CD4-positive, CD25-positive, alpha-beta regulatory T cell (primary cell): ENCODE data around the gene CIT. TPM values are rescaled to one million over a fixed set of nuclear protein-coding genes. Genes with fewer than 3 reads are reported as not detected.

Experiments
- ATAC-seq, 2 donors: fragments of 150-1000 bp; cut with Tn5 transposase; one replicate each; pipeline ENCODE4 v1.10.0; 2021; ENCODE audit warnings: low read depth in 2 of 2, moderate number of reproducible peaks in 2 of 2, moderate library complexity in 1 of 2
- DNase-seq, 3 donors: peaks; one replicate each; pipeline versions ENCODE4 v3.0.0 to v3.0.0-alpha.2; 2012 to 2022; ENCODE audit warnings: mixed read lengths in 1 of 3
- H3K27ac ChIP-seq: one replicate; pipeline ENCODE4 v1.7.0; 2013; ENCODE audit warnings: mild to moderate bottlenecking, low read length; ENCODE audit not compliant: insufficient read depth, poor library complexity, severe bottlenecking
- H3K27me3 ChIP-seq: one replicate; pipeline ENCODE4 v1.7.0; 2013; ENCODE audit warnings: low read length; ENCODE audit not compliant: control insufficient read depth, insufficient read depth
- H3K36me3 ChIP-seq: one replicate; pipeline ENCODE4 v1.7.0; 2013; ENCODE audit warnings: mild to moderate bottlenecking, low read length, moderate library complexity; ENCODE audit not compliant: control insufficient read depth, insufficient read depth
- H3K4me1 ChIP-seq: 2 replicates; pipeline ENCODE4 v1.7.0; 2013; ENCODE audit warnings: mild to moderate bottlenecking, low read length; ENCODE audit not compliant: insufficient read depth, control insufficient read depth, poor library complexity, severe bottlenecking
- H3K4me3 ChIP-seq: one replicate; pipeline ENCODE4 v1.7.0; 2013; ENCODE audit warnings: low read depth, mild to moderate bottlenecking, low read length, moderate library complexity
- H3K9me3 ChIP-seq, 2 experiments: 1 replicate in 1 of 2; 2 replicates in 1 of 2; pipeline ENCODE4 v1.7.0; 2013; ENCODE audit warnings: low read length in 2 of 2, mild to moderate bottlenecking in 1 of 2, moderate library complexity in 1 of 2; ENCODE audit not compliant: control insufficient read depth in 2 of 2
- H3K27ac Mint-ChIP-seq, 3 donors: one replicate each; pipeline ENCODE4 v1.8.0; 2020 to 2022; ENCODE audit warnings: mild to moderate bottlenecking in 3 of 3, mixed read lengths in 3 of 3, moderate library complexity in 2 of 3
- H3K27me3 Mint-ChIP-seq: one replicate; pipeline ENCODE4 v1.8.0; 2022; ENCODE audit warnings: mild to moderate bottlenecking, mixed read lengths
- H3K36me3 Mint-ChIP-seq: one replicate; pipeline ENCODE4 v1.8.0; 2020; ENCODE audit warnings: mixed read lengths
- H3K4me1 Mint-ChIP-seq, 4 donors: one replicate each; pipeline ENCODE4 v1.8.0; 2020 to 2022; ENCODE audit warnings: mixed read lengths in 4 of 4, mild to moderate bottlenecking in 1 of 4
- H3K4me3 Mint-ChIP-seq, 4 donors: one replicate each; pipeline ENCODE4 v1.8.0; 2020 to 2022; ENCODE audit warnings: mild to moderate bottlenecking in 4 of 4, mixed read lengths in 4 of 4, moderate library complexity in 3 of 4
- H3K9me3 Mint-ChIP-seq, 7 donors: one replicate each; pipeline ENCODE4 v1.8.0; 2020 to 2022; ENCODE audit warnings: mixed read lengths in 7 of 7, mild to moderate bottlenecking in 3 of 7, moderate library complexity in 2 of 7
- polyA plus RNA-seq, 4 donors: library from polyadenylated mRNA; unstranded; fragments of 300-500 nt; fragmentation: Illumina TruSeq; gene quantifications; one replicate each; pipeline ENCODE4 v1.2.3, GENCODE V29; 2021
- total RNA-seq: library from RNA; stranded (reverse); gene quantifications from one replicate; pipeline ENCODE4 v1.2.3, GENCODE V29; 2022

Gene CIT
- total and polyA plus RNA-seq, 5 donors from 2014 or later: 0.32 to 6.3 (median 1.0) TPM

GRCh38 chr12:119843100-119843499 is 34.0 kb downstream of the CIT start:
- H3K36me3 ChIP-seq: no peaks in the 10 kb centered on the region

GRCh38 chr12:119842380-119842779 is 34.7 kb downstream of the CIT start:
- H3K4me3 Mint-ChIP-seq: no peak overlapping the region
- H3K4me3 ChIP-seq: no peak overlapping the region
- H3K27me3 ChIP-seq: no peaks in the 10 kb centered on the region
- H3K27me3 Mint-ChIP-seq: no peaks in the 10 kb centered on the region
- H3K27ac ChIP-seq: no peak overlapping the region
- H3K4me1 Mint-ChIP-seq: peaks cover 0 to 3% (median 0%) of the 10 kb centered on the region in 4 donors
- H3K9me3 Mint-ChIP-seq: peaks cover 0 to 8% (median 4%) of the 10 kb centered on the region in 7 donors
- H3K9me3 ChIP-seq: no peaks in the 10 kb centered on the region
- ATAC-seq (no peak), DNase-seq (no peak)
- peaks cover 29% of the 10 kb centered on the region for H3K36me3 Mint-ChIP-seq
- H3K36me3 ChIP-seq: no peaks in the 10 kb centered on the region
- H3K27ac Mint-ChIP-seq: no peak overlapping the region
- no peaks in the 10 kb centered on the region for H3K4me1 ChIP-seq

More at GRCh38 chr12:119843100-119843499, 34.0 kb downstream of the CIT start:
- Mint-ChIP-seq H3K9me3 (peaks cover 0 to 8% (median 4%) of the 10 kb centered on the region in 7 donors), H3K4me3 (no peak overlapping the region), H3K27ac (peak overlapping the region in 1 of 3 donors; percentile 78), H3K27me3 (no peaks in the 10 kb centered on the region), H3K4me1 (peaks cover 0 to 3% (median under 1%) of the 10 kb centered on the region in 4 donors), H3K36me3 (peaks cover 29% of the 10 kb centered on the region)
- ATAC-seq: no peak
- Histone ChIP-seq H3K27me3 (no peaks in the 10 kb centered on the region), H3K4me3 (no peak overlapping the region), H3K9me3 (no peaks in the 10 kb centered on the region), H3K27ac (no peak overlapping the region), H3K4me1 (no peaks in the 10 kb centered on the region)
- no peak for DNase-seq

GRCh38 chr12:119841433-119842210 is 35.5 kb downstream of the CIT start:
- no peaks in the 10 kb centered on the region for H3K4me1 ChIP-seq
- no peaks in the 10 kb centered on the region for H3K36me3 ChIP-seq
- no peak for DNase-seq
- no peak overlapping the region for H3K4me3 ChIP-seq
- peaks cover 0 to 8% (median 4%) of the 10 kb centered on the region in 7 donors for H3K9me3 Mint-ChIP-seq
- ATAC-seq: no peak
- no peak overlapping the region for H3K27ac ChIP-seq
- no peak overlapping the region for H3K4me3 Mint-ChIP-seq
- H3K9me3 ChIP-seq: no peaks in the 10 kb centered on the region
- H3K4me1 Mint-ChIP-seq: peaks cover 0 to 3% (median 1%) of the 10 kb centered on the region in 4 donors
- H3K36me3 Mint-ChIP-seq: peaks cover 29% of the 10 kb centered on the region
- H3K27me3 ChIP-seq: no peaks in the 10 kb centered on the region
- no peak overlapping the region for H3K27ac Mint-ChIP-seq
- no peaks in the 10 kb centered on the region for H3K27me3 Mint-ChIP-seq

GRCh38 chr12:119840582-119840981 is 36.5 kb downstream of the CIT start:
- no peaks in the 10 kb centered on the region for H3K27me3 ChIP-seq
- peaks cover 0 to 3% (median 1%) of the 10 kb centered on the region in 4 donors for H3K4me1 Mint-ChIP-seq
- H3K27ac ChIP-seq: no peak overlapping the region
- H3K27ac Mint-ChIP-seq: no peak overlapping the region
- no peak overlapping the region for H3K4me3 ChIP-seq
- DNase-seq (no peak), ATAC-seq (no peak)
- peaks cover 0 to 8% (median 4%) of the 10 kb centered on the region in 7 donors for H3K9me3 Mint-ChIP-seq
- H3K27me3 Mint-ChIP-seq: no peaks in the 10 kb centered on the region
- no peaks in the 10 kb centered on the region for H3K36me3 ChIP-seq
- no peaks in the 10 kb centered on the region for H3K4me1 ChIP-seq
- H3K9me3 ChIP-seq: no peaks in the 10 kb centered on the region
- H3K36me3 Mint-ChIP-seq: peaks cover 26% of the 10 kb centered on the region
- no peak overlapping the region for H3K4me3 Mint-ChIP-seq

- no peaks in the 10 kb centered on the region for H3K9me3 ChIP-seq
- peaks cover 0 to 8% (median 4%) of the 10 kb centered on the region in 7 donors for H3K9me3 Mint-ChIP-seq
- no peak for DNase-seq
- H3K4me3 Mint-ChIP-seq: no peak overlapping the region
- no peak for ATAC-seq
- H3K4me1 ChIP-seq: no peaks in the 10 kb centered on the region
- H3K36me3 Mint-ChIP-seq: peaks cover 29% of the 10 kb centered on the region
- H3K36me3 ChIP-seq: no peaks in the 10 kb centered on the region
- H3K27ac ChIP-seq: no peak overlapping the region
- no peak overlapping the region for H3K27ac Mint-ChIP-seq
- H3K27me3 Mint-ChIP-seq: no peaks in the 10 kb centered on the region
- H3K27me3 ChIP-seq: no peaks in the 10 kb centered on the region
- H3K4me1 Mint-ChIP-seq: peaks cover 0 to 3% (median 1%) of the 10 kb centered on the region in 4 donors
- no peak overlapping the region for H3K4me3 ChIP-seq
Observed at GRCh38 chr12:119840168-119840567, 37.0 kb downstream of the CIT start.

- no peak overlapping the region for H3K4me3 ChIP-seq
- Mint-ChIP-seq H3K27ac (no peak overlapping the region), H3K9me3 (peaks cover 0 to 8% (median 4%) of the 10 kb centered on the region in 7 donors), H3K4me1 (peaks cover 0 to 3% (median 1%) of the 10 kb centered on the region in 4 donors), H3K27me3 (no peaks in the 10 kb centered on the region), H3K4me3 (peak overlapping the region in 1 of 4 donors; percentile 67), H3K36me3 (peaks cover 30% of the 10 kb centered on the region)
- H3K27me3 ChIP-seq: no peaks in the 10 kb centered on the region
- no peaks in the 10 kb centered on the region for H3K36me3 ChIP-seq
- no peaks in the 10 kb centered on the region for H3K9me3 ChIP-seq
- DNase-seq (no peak), ATAC-seq (no peak)
- no peaks in the 10 kb centered on the region for H3K4me1 ChIP-seq
- H3K27ac ChIP-seq: no peak overlapping the region
Observed at GRCh38 chr12:119838826-119839600, 38.1 kb downstream of the CIT start.

- no peaks in the 10 kb centered on the region for H3K4me1 ChIP-seq
- Mint-ChIP-seq H3K27ac (peak overlapping the region in 1 of 3 donors; percentile 29), H3K36me3 (peaks cover 27% of the 10 kb centered on the region), H3K4me3 (no peak overlapping the region), H3K4me1 (peaks cover 0 to 3% (median 1%) of the 10 kb centered on the region in 4 donors), H3K9me3 (peaks cover 0 to 6% (median 2%) of the 10 kb centered on the region in 7 donors), H3K27me3 (no peaks in the 10 kb centered on the region)
- H3K27me3 ChIP-seq: no peaks in the 10 kb centered on the region
- no peaks in the 10 kb centered on the region for H3K36me3 ChIP-seq
- no peak overlapping the region for H3K27ac ChIP-seq
- no peak for ATAC-seq
- H3K4me3 ChIP-seq: no peak overlapping the region
- no peak for DNase-seq
- no peaks in the 10 kb centered on the region for H3K9me3 ChIP-seq
Observed at GRCh38 chr12:119836781-119837180, 40.3 kb downstream of the CIT start.
